Measurements from ENCODE around the gene C2CD2.
A peak's percentile ranks its signal among the peaks of the same experiment; 100 is the strongest.
"Not testable (repeated sequence)": the region's sequence is repeated elsewhere in the genome, so short reads cannot be mapped to it uniquely, and the experiment has no call there.

C2CD2 gene

GRCh38 chr21:41975391-41976272, 21.8 kb upstream of the C2CD2 start:
- no peak for DNase-seq (ENCODE audit: low spot score)

GRCh38 chr21:41974752-41975053, 20.9 kb upstream of the C2CD2 start:
- no peak for DNase-seq (ENCODE audit: low spot score)

- no peak for DNase-seq (ENCODE audit: low spot score)
Measured at GRCh38 chr21:41973861-41974751, 20.3 kb upstream of the C2CD2 start.

GRCh38 chr21:41973427-41973831, 19.6 kb upstream of the C2CD2 start:
- DNase-seq (ENCODE audit: low spot score): no peak

- no peak for DNase-seq (ENCODE audit: low spot score)
Measured at GRCh38 chr21:41972511-41973205, 18.8 kb upstream of the C2CD2 start.

GRCh38 chr21:41971891-41972290, 18.1 kb upstream of the C2CD2 start:
- DNase-seq (ENCODE audit: low spot score): no peak

GRCh38 chr21:41970751-41971653, 17.2 kb upstream of the C2CD2 start:
- no peak for DNase-seq (ENCODE audit: low spot score)

GRCh38 chr21:41970106-41970391, 16.2 kb upstream of the C2CD2 start:
- no peak for DNase-seq (ENCODE audit: low spot score)

GRCh38 chr21:41967708-41968107, 13.9 kb upstream of the C2CD2 start:
- no peak for DNase-seq (ENCODE audit: low spot score)

GRCh38 chr21:41966872-41967621, 13.2 kb upstream of the C2CD2 start:
- DNase-seq (ENCODE audit: low spot score): no peak

- no peak for DNase-seq (ENCODE audit: low spot score)
Measured at GRCh38 chr21:41966041-41966833, 12.4 kb upstream of the C2CD2 start.

GRCh38 chr21:41965461-41966013, 11.7 kb upstream of the C2CD2 start:
- no peak for DNase-seq (ENCODE audit: low spot score)

GRCh38 chr21:41965045-41965444, 11.2 kb upstream of the C2CD2 start:
- no peak for DNase-seq (ENCODE audit: low spot score)

- DNase-seq (ENCODE audit: low spot score): no peak
Measured at GRCh38 chr21:41964171-41964570, 10.4 kb upstream of the C2CD2 start.

- no peak for DNase-seq (ENCODE audit: low spot score)
Measured at GRCh38 chr21:41962425-41962966, 8.7 kb upstream of the C2CD2 start.

- no peak for DNase-seq (ENCODE audit: low spot score)
Measured at GRCh38 chr21:41961753-41962152, 7.9 kb upstream of the C2CD2 start.

- DNase-seq (ENCODE audit: low spot score): peak; percentile 100
Measured at GRCh38 chr21:41961282-41961701, 7.5 kb upstream of the C2CD2 start.

- peak; percentile 66 for DNase-seq (ENCODE audit: low spot score)
Measured at GRCh38 chr21:41960386-41960785, 6.6 kb upstream of the C2CD2 start.

- not testable (repeated sequence) for DNase-seq (ENCODE audit: low spot score)
Measured at GRCh38 chr21:41959697-41960096, 5.9 kb upstream of the C2CD2 start.

Data from RKO (cell line).